LNCaP clone FGC (cell line): Measurements from ENCODE around the gene MYOZ3.
A peak's percentile ranks its signal among the peaks of the same experiment; 100 is the strongest.

Source experiments
- DNase-seq: peaks from one replicate; pipeline ENCODE4 v3.0.0-alpha.2; 2011; ENCODE audit warnings: low read depth
- H3K4me3 ChIP-seq: 2 replicates; pipeline ENCODE4 v1.5.1; 2011; ENCODE audit warnings: mild to moderate bottlenecking, low read depth, low read length, control low read depth
- CTCF ChIP-seq: IDR thresholded peaks from 2 replicates; pipeline ENCODE4 v1.5.1; 2012; ENCODE audit warnings: mild to moderate bottlenecking; ENCODE audit not compliant: control insufficient read depth, insufficient read depth; ENCODE audit errors: extremely low read depth

Gene MYOZ3

GRCh38 chr5:150622157-150622556 lies 38.9 kb upstream of the MYOZ3 start:
- TF ChIP-seq CTCF: no peak
- H3K4me3 ChIP-seq: no peak overlapping the region
- DNase-seq: no peak

- no peak overlapping the region for H3K4me3 ChIP-seq
- DNase-seq: no peak
- no peak for TF ChIP-seq CTCF
These were observed 37.7 kb upstream of the MYOZ3 start for GRCh38 chr5:150623152-150623877.

GRCh38 chr5:150623878-150624216 lies 37.2 kb upstream of the MYOZ3 start:
- H3K4me3 ChIP-seq: no peak overlapping the region
- no peak for DNase-seq
- no peak for TF ChIP-seq CTCF

- TF ChIP-seq CTCF: no peak
- peak overlapping the region; percentile 50 for H3K4me3 ChIP-seq
- no peak for DNase-seq
These were observed 36.5 kb upstream of the MYOZ3 start for GRCh38 chr5:150624334-150625163.

GRCh38 chr5:150625164-150625535 lies 35.9 kb upstream of the MYOZ3 start:
- H3K4me3 ChIP-seq: peak overlapping the region; percentile 50
- TF ChIP-seq CTCF: no peak
- DNase-seq: no peak

- no peak for DNase-seq
- H3K4me3 ChIP-seq: no peak overlapping the region
- no peak for TF ChIP-seq CTCF
These were observed 35.0 kb upstream of the MYOZ3 start for GRCh38 chr5:150625831-150626746.
